WERI-Rb-1 (cell line): ENCODE data around the gene SH3YL1.

Experiments used
- DNase-seq: peaks from one replicate; pipeline ENCODE4 v3.0.0-alpha.2; 2020
- H3K27ac ChIP-seq: fragments of 250-450 bp; sonication (Bioruptor Pico); 2 replicates; pipeline ENCODE4 v1.5.1; 2020; ENCODE audit warnings: mild to moderate bottlenecking, moderate library complexity
- H3K27me3 ChIP-seq: fragments of 250-450 bp; sonication (Bioruptor Pico); 2 replicates; pipeline ENCODE4 v1.5.1; 2021; ENCODE audit warnings: mild to moderate bottlenecking, low read depth, moderate library complexity; ENCODE audit not compliant: insufficient read depth, severe bottlenecking
- H3K36me3 ChIP-seq: fragments of 250-450 bp; sonication (Bioruptor Pico); 2 replicates; pipeline ENCODE4 v1.5.1; 2020; ENCODE audit warnings: mild to moderate bottlenecking, moderate library complexity
- H3K4me3 ChIP-seq: 2 replicates; pipeline ENCODE4 v1.5.1; 2011; ENCODE audit warnings: low read depth, mild to moderate bottlenecking, control low read depth, low read length
- H3K9me3 ChIP-seq: fragments of 250-450 bp; sonication (Bioruptor Pico); 2 replicates; pipeline ENCODE4 v1.5.1; 2021; ENCODE audit warnings: mild to moderate bottlenecking, moderate library complexity; ENCODE audit not compliant: severe bottlenecking
- CTCF ChIP-seq: IDR thresholded peaks from 2 replicates; pipeline ENCODE4 v1.5.1; 2011; ENCODE audit warnings: low read depth, mild to moderate bottlenecking, control low read depth, inconsistent platforms, low read length

The SH3YL1 gene

GRCh38 chr2:199041-199966, 64.5 kb downstream of the SH3YL1 start:
- TF ChIP-seq CTCF, result no peak

GRCh38 chr2:196406-196805, 67.4 kb downstream of the SH3YL1 start:
- DNase-seq, result no peak
- Histone ChIP-seq H3K9me3 (peaks cover 3% of the 10 kb centered on the region), H3K27ac (no peak overlapping the region), H3K27me3 (no peaks in the 10 kb centered on the region), H3K4me3 (no peak overlapping the region), H3K36me3 (no peaks in the 10 kb centered on the region)
- no peak for TF ChIP-seq CTCF

More at GRCh38 chr2:199041-199966, 64.5 kb downstream of the SH3YL1 start:
- no peak overlapping the region for H3K27ac ChIP-seq
- no peaks in the 10 kb centered on the region for H3K9me3 ChIP-seq
- DNase-seq, result no peak
- no peak overlapping the region for H3K4me3 ChIP-seq
- no peaks in the 10 kb centered on the region for H3K36me3 ChIP-seq
- H3K27me3 ChIP-seq, result no peaks in the 10 kb centered on the region

- H3K4me3 ChIP-seq, result no peak overlapping the region
- H3K27ac ChIP-seq, result no peak overlapping the region
- no peaks in the 10 kb centered on the region for H3K27me3 ChIP-seq
- no peak for TF ChIP-seq CTCF
- DNase-seq, result no peak
- H3K9me3 ChIP-seq, result peaks cover 6% of the 10 kb centered on the region
- H3K36me3 ChIP-seq, result no peaks in the 10 kb centered on the region
Measured at GRCh38 chr2:195932-196331, 67.9 kb downstream of the SH3YL1 start.

- no peak for DNase-seq
- Histone ChIP-seq H3K27ac (no peak overlapping the region), H3K9me3 (peaks cover 11% of the 10 kb centered on the region), H3K36me3 (no peaks in the 10 kb centered on the region), H3K27me3 (no peaks in the 10 kb centered on the region), H3K4me3 (no peak overlapping the region)
- no peak for TF ChIP-seq CTCF
Measured at GRCh38 chr2:193141-193671, 70.6 kb downstream of the SH3YL1 start.

- DNase-seq, result no peak
- Histone ChIP-seq H3K36me3 (no peaks in the 10 kb centered on the region), H3K9me3 (peaks cover 25% of the 10 kb centered on the region), H3K4me3 (no peak overlapping the region), H3K27me3 (no peaks in the 10 kb centered on the region), H3K27ac (no peak overlapping the region)
- TF ChIP-seq CTCF, result no peak
Measured at GRCh38 chr2:191311-192190, 72.3 kb downstream of the SH3YL1 start.
